ENCODE data around the gene PGS1. TPM values are rescaled to one million over a fixed set of nuclear protein-coding genes. Genes with fewer than 3 reads are reported as not detected.

PGS1 gene
- total RNA-seq, 2 donors from 2014 or later: 29.2 to 57.4 TPM

DNA sequence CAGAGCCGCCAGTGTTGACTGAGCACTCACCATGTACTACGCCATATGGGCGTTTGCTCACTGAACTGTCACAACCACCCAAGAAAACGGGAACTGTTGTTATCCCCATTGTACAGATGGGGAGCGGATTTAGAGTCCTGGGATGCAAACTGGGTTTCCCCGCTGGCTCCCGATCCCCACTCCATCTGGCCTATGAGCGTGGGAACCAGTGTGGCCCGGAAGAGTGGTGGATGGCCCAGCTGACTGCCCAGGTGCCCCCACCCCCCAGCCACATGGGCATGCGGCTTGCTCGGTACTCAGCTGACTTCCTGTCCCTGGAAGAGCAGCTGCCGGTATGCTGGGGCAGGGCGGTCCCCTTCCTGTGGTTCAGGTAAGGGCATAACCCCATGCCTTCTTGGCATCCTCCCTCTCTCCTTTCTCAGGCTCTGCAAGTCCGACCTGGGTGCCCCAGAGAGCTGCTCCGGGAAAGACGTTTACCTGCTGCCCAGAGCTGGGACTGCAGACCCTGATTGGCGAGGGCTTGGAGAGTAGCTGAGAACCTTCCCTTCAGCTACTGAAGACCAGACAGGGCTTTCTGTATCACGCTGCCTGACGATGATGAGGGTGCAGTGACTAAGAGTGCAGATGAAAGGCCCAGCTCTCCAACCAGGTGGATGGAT, 34.8 kb upstream of the PGS1 start:
- no peak for TF ChIP-seq POLR2A (IDR thresholded peaks at IDR 0.05)
- TF ChIP-seq POLR2AphosphoS5 (IDR thresholded peaks at IDR 0.05): no peak
- TF ChIP-seq, protein P1, sequence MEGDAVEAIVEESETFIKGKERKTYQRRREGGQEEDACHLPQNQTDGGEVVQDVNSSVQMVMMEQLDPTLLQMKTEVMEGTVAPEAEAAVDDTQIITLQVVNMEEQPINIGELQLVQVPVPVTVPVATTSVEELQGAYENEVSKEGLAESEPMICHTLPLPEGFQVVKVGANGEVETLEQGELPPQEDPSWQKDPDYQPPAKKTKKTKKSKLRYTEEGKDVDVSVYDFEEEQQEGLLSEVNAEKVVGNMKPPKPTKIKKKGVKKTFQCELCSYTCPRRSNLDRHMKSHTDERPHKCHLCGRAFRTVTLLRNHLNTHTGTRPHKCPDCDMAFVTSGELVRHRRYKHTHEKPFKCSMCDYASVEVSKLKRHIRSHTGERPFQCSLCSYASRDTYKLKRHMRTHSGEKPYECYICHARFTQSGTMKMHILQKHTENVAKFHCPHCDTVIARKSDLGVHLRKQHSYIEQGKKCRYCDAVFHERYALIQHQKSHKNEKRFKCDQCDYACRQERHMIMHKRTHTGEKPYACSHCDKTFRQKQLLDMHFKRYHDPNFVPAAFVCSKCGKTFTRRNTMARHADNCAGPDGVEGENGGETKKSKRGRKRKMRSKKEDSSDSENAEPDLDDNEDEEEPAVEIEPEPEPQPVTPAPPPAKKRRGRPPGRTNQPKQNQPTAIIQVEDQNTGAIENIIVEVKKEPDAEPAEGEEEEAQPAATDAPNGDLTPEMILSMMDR (IDR thresholded peaks at IDR 0.05): no peak
- 90% methylated on average over 19 of the region's 19 CpGs for WGBS
- peak overlapping the region; percentile 64 to 73 for H3K27ac ChIP-seq
- DNase-seq (ENCODE audit: low spot score): no peak
- H3K27me3 ChIP-seq (replicated peaks; ENCODE audit: insufficient read depth): no peaks in the 10 kb centered on the region
- H3K4me3 ChIP-seq: no peak overlapping the region
- H3K36me3 ChIP-seq: no peaks in the 10 kb centered on the region
- no peaks in the 10 kb centered on the region for H3K9me3 ChIP-seq
- H3K4me1 ChIP-seq (replicated peaks): peaks cover 3% of the 10 kb centered on the region
- intact Hi-C loops (cut with DNase I): no loop called here

DNA sequence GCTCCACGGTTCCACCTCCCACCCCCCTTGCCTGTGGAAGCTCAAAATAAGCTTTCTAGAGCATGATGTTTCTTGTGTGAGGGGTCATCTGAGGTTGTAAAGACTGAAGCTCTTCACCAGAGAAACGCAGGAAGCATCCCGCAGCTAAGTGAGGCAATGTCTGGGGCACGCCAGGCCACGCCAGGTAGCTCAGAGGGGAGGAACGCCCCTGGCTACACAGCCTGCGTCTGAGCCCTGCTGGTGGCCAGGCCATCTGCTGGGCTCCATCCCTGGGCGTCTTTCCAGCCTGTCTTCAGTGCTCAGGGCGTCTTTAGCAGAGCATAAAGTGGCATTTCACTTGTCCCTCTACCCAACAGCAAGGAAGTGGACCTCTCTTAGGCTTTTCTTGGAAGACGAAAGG, 33.8 kb upstream of the PGS1 start:
- Histone ChIP-seq H3K4me1 (replicated peaks) (peaks cover 3% of the 10 kb centered on the region), H3K27ac (no peak overlapping the region), H3K4me3 (no peak overlapping the region), H3K27me3 (replicated peaks; ENCODE audit: insufficient read depth) (no peaks in the 10 kb centered on the region), H3K9me3 (no peaks in the 10 kb centered on the region), H3K36me3 (no peaks in the 10 kb centered on the region)
- WGBS: 89% methylated on average over 10 of the region's 10 CpGs
- no peak for DNase-seq (ENCODE audit: low spot score)
- intact Hi-C loops (cut with DNase I): no loop called here
- TF ChIP-seq, protein P1 (IDR thresholded peaks at IDR 0.05): no peak
- TF ChIP-seq POLR2A (IDR thresholded peaks at IDR 0.05): no peak
- no peak for TF ChIP-seq POLR2AphosphoS5 (IDR thresholded peaks at IDR 0.05)

DNA sequence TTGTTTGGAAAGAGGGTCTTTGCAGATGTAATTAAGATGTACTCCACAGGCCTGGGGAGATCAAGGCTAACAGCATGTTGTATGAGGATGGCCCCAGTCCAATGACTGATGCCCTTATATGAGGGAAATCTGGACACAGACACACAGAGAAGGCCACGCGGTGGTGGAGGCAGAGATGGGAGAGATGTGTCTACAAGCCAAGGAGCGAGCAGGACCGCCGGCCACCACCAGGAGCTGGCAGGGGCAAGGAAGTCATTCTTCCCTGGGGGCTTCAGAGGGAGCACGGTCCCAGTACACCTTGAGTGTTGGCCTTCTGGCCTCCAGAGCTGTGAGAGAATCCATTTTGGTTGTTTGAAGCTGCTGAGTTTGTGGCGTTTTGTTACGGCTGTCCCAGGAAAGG, 33.3 kb upstream of the PGS1 start:
- H3K4me1 ChIP-seq (replicated peaks): peaks cover 3% of the 10 kb centered on the region
- no peak overlapping the region for H3K4me3 ChIP-seq
- no peak for TF ChIP-seq POLR2A (IDR thresholded peaks at IDR 0.05)
- no peak for TF ChIP-seq POLR2AphosphoS5 (IDR thresholded peaks at IDR 0.05)
- TF ChIP-seq, protein P1 (IDR thresholded peaks at IDR 0.05): no peak
- no peak overlapping the region for H3K27ac ChIP-seq
- intact Hi-C loops (cut with DNase I): no loop called here
- H3K27me3 ChIP-seq (replicated peaks; ENCODE audit: insufficient read depth): no peaks in the 10 kb centered on the region
- H3K36me3 ChIP-seq: no peaks in the 10 kb centered on the region
- no peaks in the 10 kb centered on the region for H3K9me3 ChIP-seq
- WGBS: 90% methylated on average over 8 of the region's 8 CpGs
- no peak for DNase-seq (ENCODE audit: low spot score)

DNA sequence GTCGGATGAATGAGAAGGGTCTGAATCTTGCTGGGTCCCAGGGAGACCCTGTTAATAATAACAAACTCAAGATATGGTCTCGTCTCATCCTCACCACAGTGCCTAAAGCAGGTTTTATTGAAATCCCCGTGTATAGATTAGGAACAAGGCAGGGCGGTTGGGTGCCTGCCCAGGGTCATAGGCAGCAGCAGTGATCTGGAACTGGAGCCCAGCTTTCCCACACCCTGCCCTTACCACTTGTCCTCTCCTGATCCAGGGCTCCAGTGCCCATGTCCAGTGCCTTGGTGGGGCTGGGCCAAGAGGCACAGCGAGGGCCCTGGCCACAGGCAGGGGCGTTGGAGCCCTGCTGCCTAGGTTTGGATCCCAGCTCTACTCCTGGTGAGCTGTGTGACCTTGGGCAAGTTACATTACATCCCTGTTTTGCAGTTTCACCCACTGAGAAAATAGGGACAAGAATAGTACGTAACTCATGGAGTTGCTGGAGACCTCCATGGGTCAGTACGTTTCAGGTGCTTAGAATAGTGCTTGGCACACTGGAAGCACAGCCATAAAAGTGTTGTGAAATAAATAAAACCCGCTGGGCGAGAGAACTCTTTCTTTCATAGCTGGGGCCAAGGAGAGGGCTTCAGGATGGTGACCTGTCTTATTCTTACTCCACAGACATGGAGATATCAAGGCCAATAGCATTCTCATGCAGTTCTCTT, 32.5 kb upstream of the PGS1 start:
- Histone ChIP-seq H3K27me3 (replicated peaks; ENCODE audit: insufficient read depth) (no peaks in the 10 kb centered on the region), H3K4me1 (replicated peaks) (peaks cover 3% of the 10 kb centered on the region), H3K4me3 (no peak overlapping the region), H3K9me3 (no peaks in the 10 kb centered on the region), H3K27ac (no peak overlapping the region), H3K36me3 (no peaks in the 10 kb centered on the region)
- 83% methylated on average over 10 of the region's 10 CpGs for WGBS
- no peak for TF ChIP-seq POLR2AphosphoS5 (IDR thresholded peaks at IDR 0.05)
- TF ChIP-seq, protein P1 (IDR thresholded peaks at IDR 0.05): no peak
- no peak for TF ChIP-seq POLR2A (IDR thresholded peaks at IDR 0.05)
- intact Hi-C loops (cut with DNase I): no loop called here
- DNase-seq (ENCODE audit: low spot score): no peak

All from prostate gland (tissue), 2 donors.